ENCODE data around the gene LILRA6.
"Not testable (repeated sequence)": the region's sequence is repeated elsewhere in the genome, so short reads cannot be mapped to it uniquely, and the experiment has no call there.

- not testable (repeated sequence) for TF ChIP-seq CTCF (IDR thresholded peaks at IDR 0.05; ENCODE audit: poor library complexity, severe bottlenecking); POLR2AphosphoS5 (IDR thresholded peaks at IDR 0.05); EP300 (conservative IDR thresholded peaks at IDR 0.05; ENCODE audit: poor library complexity, severe bottlenecking); TAF1 (IDR thresholded peaks at IDR 0.05; ENCODE audit: low read depth); RAD21 (conservative IDR thresholded peaks at IDR 0.05); EZH2 (IDR thresholded peaks at IDR 0.05; ENCODE audit: borderline replicate concordance, insufficient read depth, low read length, poor library complexity, severe bottlenecking); REST (IDR thresholded peaks at IDR 0.05; ENCODE audit: borderline replicate concordance); MXI1 (conservative IDR thresholded peaks at IDR 0.05; ENCODE audit: poor library complexity, severe bottlenecking)
Observed at GRCh38 chr19:54242646-54243045, at the start of gene LILRA6.
